Esophagus muscularis mucosa (tissue), 4 donors: Measurements from ENCODE around the gene RNF19B. TPM values are rescaled to one million over a fixed set of nuclear protein-coding genes. Genes with fewer than 3 reads are reported as not detected.

Source experiments
- DNase-seq: peaks from one replicate; pipeline ENCODE4 v3.0.0-alpha.2; 2017; ENCODE audit errors: extremely low spot score
- H3K27ac ChIP-seq, 4 donors: fragments of 200-600 bp; sonication (generic); replicated peaks in 1 of 4; 1 replicate in 3 of 4; 2 replicates in 1 of 4; pipeline ENCODE4 v1.5.1; 2016 to 2019; ENCODE audit warnings: mild to moderate bottlenecking in 1 of 4
- H3K27me3 ChIP-seq, 4 donors: fragments of 200-600 bp; sonication (generic); one replicate each; pipeline versions ENCODE4 v1.5.1 to v1.6.0; 2016 to 2019
- H3K36me3 ChIP-seq, 4 donors: fragments of 200-600 bp; sonication (generic); one replicate each; pipeline ENCODE4 v1.5.1; 2016 to 2019
- H3K4me1 ChIP-seq, 4 donors: fragments of 200-600 bp; sonication (generic); one replicate each; pipeline ENCODE4 v1.5.1; 2016 to 2019
- H3K4me3 ChIP-seq, 4 donors: fragments of 200-600 bp; sonication (generic); 1 replicate in 2 of 4; 2 replicates in 2 of 4; pipeline ENCODE4 v1.5.1; 2016 to 2019; ENCODE audit warnings: mild to moderate bottlenecking in 4 of 4, moderate library complexity in 1 of 4
- H3K9me3 ChIP-seq, 4 donors: fragments of 200-600 bp; sonication (generic); 1 replicate in 3 of 4; 2 replicates in 1 of 4; pipeline ENCODE4 v1.5.1; 2016 to 2019
- CTCF ChIP-seq, 3 experiments: fragments of 200-600 bp in 2 of 3; fragments of 450-650 bp in 1 of 3; sonication (generic) in 2 of 3; IDR thresholded peaks; one replicate each; pipeline ENCODE4 v1.5.1; 2017 to 2019; ENCODE audit warnings: antibody characterized with exemption in 3 of 3, mild to moderate bottlenecking in 2 of 3, moderate library complexity in 1 of 3
- EP300 ChIP-seq: sonication (generic); formaldehyde crosslinking; IDR thresholded peaks from one replicate; pipeline ENCODE4 v1.6.1; 2017; ENCODE audit warnings: antibody characterized with exemption
- POLR2A ChIP-seq: fragments of 450-650 bp; IDR thresholded peaks from one replicate; pipeline ENCODE4 v1.6.1; 2017; ENCODE audit warnings: antibody characterized with exemption, moderate library complexity, mild to moderate bottlenecking, low read depth
- POLR2AphosphoS5 ChIP-seq, 2 donors: sonication (generic); formaldehyde crosslinking; IDR thresholded peaks; one replicate each; pipeline ENCODE4 v1.6.1; 2017; ENCODE audit warnings: antibody characterized with exemption in 2 of 2
- WGBS: methylation state at CpG from one replicate; pipeline ENCODE4 v1.1.5; 2018; 5-methylcytosine and 5-hydroxymethylcytosine counted together
- intact Hi-C: fragments of 100-400 bp; cut with DNase I; formaldehyde crosslinking; loops from one replicate; pipeline ENCODE4 v1.15.1; 2023
- total RNA-seq, 4 donors: library from RNA; depleted of rRNA; stranded (reverse); fragments of >200 nt; gene quantifications; one replicate each; pipeline versions ENCODE4 v1.1.0 to v1.2.1, GENCODE V29; 2016

RNF19B gene
- total RNA-seq, 4 donors from 2014 or later = 16.2 to 32.3 (median 22.7) TPM

GRCh38 chr1:32888134-32888533 lies 76.5 kb downstream of the RNF19B start:
- H3K27me3 ChIP-seq = peaks cover 8 to 93% (median 31%) of the 10 kb centered on the region in 4 donors
- intact Hi-C loops = no loop called here
- peaks cover 9 to 23% (median 18%) of the 10 kb centered on the region in 4 donors for H3K4me1 ChIP-seq

GRCh38 chr1:32887623-32888022 lies 77.0 kb downstream of the RNF19B start:
- no peaks in the 10 kb centered on the region for H3K36me3 ChIP-seq
- peaks cover 4 to 18% (median 13%) of the 10 kb centered on the region in 4 donors for H3K4me1 ChIP-seq
- no peak overlapping the region for H3K4me3 ChIP-seq
- WGBS = 80% methylated on average over 12 of the region's 12 CpGs
- intact Hi-C loops = no loop called here
- H3K27me3 ChIP-seq = peaks cover 8 to 88% (median 28%) of the 10 kb centered on the region in 4 donors
- H3K27ac ChIP-seq = no peak overlapping the region
- no peak for DNase-seq
- H3K9me3 ChIP-seq = no peaks in the 10 kb centered on the region
- no peak for TF ChIP-seq POLR2A
- no peak for TF ChIP-seq EP300
- no peak for TF ChIP-seq POLR2AphosphoS5 (IDR thresholded peaks at IDR 0.05)
- TF ChIP-seq CTCF (IDR thresholded peaks at IDR 0.05) = no peak

More at GRCh38 chr1:32888134-32888533, 76.5 kb downstream of the RNF19B start:
- no peak overlapping the region for H3K27ac ChIP-seq
- no peak for DNase-seq
- WGBS = 84% methylated on average over 3 of the region's 3 CpGs
- no peaks in the 10 kb centered on the region for H3K9me3 ChIP-seq
- no peaks in the 10 kb centered on the region for H3K36me3 ChIP-seq
- TF ChIP-seq EP300 (no peak), CTCF (IDR thresholded peaks at IDR 0.05) (no peak), POLR2A (no peak), POLR2AphosphoS5 (IDR thresholded peaks at IDR 0.05) (no peak)
- H3K4me3 ChIP-seq = no peak overlapping the region

GRCh38 chr1:32886828-32887414 lies 77.7 kb downstream of the RNF19B start:
- Histone ChIP-seq H3K4me1 (peaks cover 8 to 22% (median 17%) of the 10 kb centered on the region in 4 donors), H3K36me3 (no peaks in the 10 kb centered on the region), H3K9me3 (no peaks in the 10 kb centered on the region), H3K4me3 (peak overlapping the region in 3 of 4 donors; percentile 26 to 42 (median 27)), H3K27ac (no peak overlapping the region), H3K27me3 (peaks cover 8 to 81% (median 28%) of the 10 kb centered on the region in 4 donors)
- no peak for DNase-seq
- TF ChIP-seq POLR2A = no peak
- no peak for TF ChIP-seq POLR2AphosphoS5 (IDR thresholded peaks at IDR 0.05)
- no peak for TF ChIP-seq CTCF (IDR thresholded peaks at IDR 0.05)
- no peak for TF ChIP-seq EP300
- intact Hi-C loops = no loop called here
- WGBS = 46% methylated on average over 19 of the region's 19 CpGs

Other genes with a start within 250 kb of the RNF19B start
- 10 to 100 TPM; 34.1 to 55.7 (median 38.8) TPM for gene YARS1, start 147.5 kb downstream of the RNF19B start, total RNA-seq
- gene S100PBP, start 147.2 kb downstream of the RNF19B start, total RNA-seq = 10 to 100 TPM; 14.9 to 24.1 (median 18.6) TPM
- 10 to 100 TPM in 2 of 4 donors, 1 to 10 TPM in 2; 5.5 to 17.0 (median 9.8) TPM for gene FNDC5, start 93.9 kb downstream of the RNF19B start, total RNA-seq
- under 1 TPM in 1 of 4 donors, not detected in 3; 0.23 TPM for gene HPCA, start 78.3 kb downstream of the RNF19B start, total RNA-seq
- gene TMEM54, start 63.4 kb downstream of the RNF19B start, total RNA-seq = 100 to 1,000 TPM in 3 of 4 donors, 10 to 100 TPM in 1; 64.6 to 132 (median 118) TPM
- gene AK2, start 72.1 kb upstream of the RNF19B start, total RNA-seq = 100 to 1,000 TPM in 1 of 4 donors, 10 to 100 TPM in 3; 70.2 to 108 (median 80.7) TPM
- gene AZIN2, start 116.3 kb upstream of the RNF19B start, total RNA-seq = 1 to 10 TPM; 2.5 to 6.1 (median 4.1) TPM
- gene TRIM62, start 217.2 kb upstream of the RNF19B start, total RNA-seq = 1 to 10 TPM; 5.0 to 9.3 (median 7.8) TPM